AG10803 (cell line): Measurements from ENCODE around the gene SH2D3C.

Source experiments
- DNase-seq: peaks from one replicate; pipeline ENCODE4 v3.0.0; 2010; ENCODE audit warnings: low read depth
- H3K4me3 ChIP-seq: 2 replicates; pipeline ENCODE4 v1.5.1; 2011; ENCODE audit warnings: mild to moderate bottlenecking, low read length, control low read depth
- TF ChIP-seq, protein P1 (sequence below): conservative IDR thresholded peaks from 2 replicates; pipeline ENCODE4 v1.5.1; 2011; ENCODE audit warnings: mild to moderate bottlenecking, low read length, control low read depth, inconsistent platforms

SH2D3C gene

DNA sequence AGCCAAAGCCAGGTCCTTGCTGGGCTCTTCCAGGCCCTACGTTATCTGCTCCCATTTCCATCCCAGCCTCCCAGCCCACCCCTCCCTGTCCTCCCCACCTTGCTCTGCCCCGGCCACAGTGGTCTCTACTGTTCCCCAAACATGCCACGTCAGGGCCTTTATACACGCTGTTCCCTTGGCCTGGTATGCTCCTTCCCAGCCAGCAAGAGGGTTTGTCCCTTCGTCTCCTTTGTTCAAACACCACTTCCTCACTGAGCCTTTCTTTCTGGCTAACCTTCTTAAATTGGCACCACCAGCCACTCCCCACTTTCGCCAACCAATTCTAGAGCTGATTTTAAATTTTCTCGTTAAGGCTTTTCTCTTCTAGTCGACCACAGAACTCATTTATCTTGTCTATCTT is 9.8 kb downstream of the SH2D3C start:
- H3K4me3 ChIP-seq = no peak overlapping the region
- TF ChIP-seq, protein P1, sequence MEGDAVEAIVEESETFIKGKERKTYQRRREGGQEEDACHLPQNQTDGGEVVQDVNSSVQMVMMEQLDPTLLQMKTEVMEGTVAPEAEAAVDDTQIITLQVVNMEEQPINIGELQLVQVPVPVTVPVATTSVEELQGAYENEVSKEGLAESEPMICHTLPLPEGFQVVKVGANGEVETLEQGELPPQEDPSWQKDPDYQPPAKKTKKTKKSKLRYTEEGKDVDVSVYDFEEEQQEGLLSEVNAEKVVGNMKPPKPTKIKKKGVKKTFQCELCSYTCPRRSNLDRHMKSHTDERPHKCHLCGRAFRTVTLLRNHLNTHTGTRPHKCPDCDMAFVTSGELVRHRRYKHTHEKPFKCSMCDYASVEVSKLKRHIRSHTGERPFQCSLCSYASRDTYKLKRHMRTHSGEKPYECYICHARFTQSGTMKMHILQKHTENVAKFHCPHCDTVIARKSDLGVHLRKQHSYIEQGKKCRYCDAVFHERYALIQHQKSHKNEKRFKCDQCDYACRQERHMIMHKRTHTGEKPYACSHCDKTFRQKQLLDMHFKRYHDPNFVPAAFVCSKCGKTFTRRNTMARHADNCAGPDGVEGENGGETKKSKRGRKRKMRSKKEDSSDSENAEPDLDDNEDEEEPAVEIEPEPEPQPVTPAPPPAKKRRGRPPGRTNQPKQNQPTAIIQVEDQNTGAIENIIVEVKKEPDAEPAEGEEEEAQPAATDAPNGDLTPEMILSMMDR = no peak
- no peak for DNase-seq

DNA sequence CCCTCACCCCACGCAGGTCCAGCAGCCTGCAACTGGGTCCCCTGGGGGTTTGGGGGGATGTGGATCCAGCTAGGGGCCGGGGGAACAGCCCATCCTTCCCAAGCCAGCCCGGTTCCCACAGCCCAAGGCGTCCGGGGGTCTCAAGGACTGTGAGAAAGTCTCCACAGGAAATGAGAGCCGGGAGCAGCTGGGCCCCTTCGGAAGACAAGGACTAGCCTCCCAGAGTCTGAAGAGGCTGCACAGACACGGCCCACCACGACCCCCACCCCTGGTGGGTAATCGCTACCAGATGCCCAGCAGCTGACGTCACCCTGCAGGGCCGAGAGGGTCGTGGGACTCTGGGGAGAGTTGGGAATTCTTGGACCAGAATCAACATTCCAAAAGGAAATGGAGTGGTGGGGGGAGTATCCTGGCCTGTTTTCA is 10.5 kb downstream of the SH2D3C start:
- TF ChIP-seq, protein P1 = no peak
- DNase-seq = no peak
- H3K4me3 ChIP-seq = no peak overlapping the region

DNA sequence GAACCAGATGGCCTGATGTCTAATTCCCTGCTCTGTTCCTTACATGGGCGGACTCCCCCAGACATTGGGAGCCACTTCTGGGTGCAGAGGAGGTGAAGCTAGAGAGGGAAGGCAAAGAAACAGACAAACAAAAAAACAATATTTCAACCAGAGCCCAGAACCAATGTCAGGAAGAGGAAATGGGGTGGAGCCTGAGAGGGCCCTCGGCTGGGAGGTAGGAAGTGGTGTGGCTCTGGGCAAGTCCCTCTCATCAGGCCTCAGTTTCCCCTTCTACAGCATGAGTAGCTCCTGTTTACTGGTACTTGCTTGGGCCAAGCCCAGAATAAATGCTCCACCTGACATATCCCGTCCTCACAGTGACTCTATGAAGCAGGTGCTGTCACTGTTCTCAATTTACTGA is 11.1 kb downstream of the SH2D3C start:
- no peak overlapping the region for H3K4me3 ChIP-seq
- DNase-seq = no peak
- TF ChIP-seq, protein P1 = no peak

DNA sequence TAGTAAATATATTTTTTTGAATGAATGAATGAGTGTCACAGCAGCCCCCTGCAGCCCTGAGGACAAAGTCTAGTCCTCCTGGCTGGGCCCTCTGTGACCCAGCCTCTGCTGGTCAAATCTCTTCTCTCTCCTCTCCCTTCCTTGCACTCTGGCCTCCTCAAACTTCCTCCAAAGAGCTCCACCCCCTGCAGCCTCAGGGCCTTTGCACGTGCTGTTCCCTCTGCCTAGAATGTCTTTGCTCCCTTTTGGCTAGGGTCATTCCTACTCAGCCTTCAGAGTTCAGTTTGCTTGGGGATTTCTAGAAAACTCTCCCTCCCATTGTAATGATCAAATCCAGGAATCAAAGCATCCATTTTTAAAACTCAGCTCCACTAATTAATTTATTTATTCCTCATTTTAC is 13.0 kb downstream of the SH2D3C start:
- H3K4me3 ChIP-seq = no peak overlapping the region
- no peak for DNase-seq
- TF ChIP-seq, protein P1 = no peak

DNA sequence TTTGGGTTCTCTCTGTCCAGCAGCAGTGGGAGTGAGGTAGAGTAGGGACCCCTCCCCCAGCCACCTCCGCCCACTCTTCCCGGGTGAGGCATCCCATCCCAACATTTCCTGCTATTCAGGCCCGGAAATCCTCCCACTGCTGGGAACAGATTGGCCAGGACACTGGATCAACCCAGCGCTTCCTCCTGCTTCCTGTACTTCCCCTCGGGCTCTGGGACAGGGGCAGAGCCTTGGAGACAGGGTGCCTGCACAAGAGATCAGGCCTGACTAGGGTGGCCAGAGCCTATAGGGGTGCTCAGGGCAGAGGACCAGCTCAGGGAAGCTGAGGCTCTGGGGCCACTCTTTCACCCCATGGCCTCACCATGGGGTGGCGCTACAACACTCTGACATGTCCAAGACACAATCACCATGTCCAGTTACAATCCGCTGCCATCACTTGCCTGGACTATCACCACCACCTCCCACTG is 14.5 kb downstream of the SH2D3C start:
- no peak for DNase-seq
- TF ChIP-seq, protein P1 = peak; percentile 15; the same call in 1 of the 2 replicates
- H3K4me3 ChIP-seq = no peak overlapping the region

DNA sequence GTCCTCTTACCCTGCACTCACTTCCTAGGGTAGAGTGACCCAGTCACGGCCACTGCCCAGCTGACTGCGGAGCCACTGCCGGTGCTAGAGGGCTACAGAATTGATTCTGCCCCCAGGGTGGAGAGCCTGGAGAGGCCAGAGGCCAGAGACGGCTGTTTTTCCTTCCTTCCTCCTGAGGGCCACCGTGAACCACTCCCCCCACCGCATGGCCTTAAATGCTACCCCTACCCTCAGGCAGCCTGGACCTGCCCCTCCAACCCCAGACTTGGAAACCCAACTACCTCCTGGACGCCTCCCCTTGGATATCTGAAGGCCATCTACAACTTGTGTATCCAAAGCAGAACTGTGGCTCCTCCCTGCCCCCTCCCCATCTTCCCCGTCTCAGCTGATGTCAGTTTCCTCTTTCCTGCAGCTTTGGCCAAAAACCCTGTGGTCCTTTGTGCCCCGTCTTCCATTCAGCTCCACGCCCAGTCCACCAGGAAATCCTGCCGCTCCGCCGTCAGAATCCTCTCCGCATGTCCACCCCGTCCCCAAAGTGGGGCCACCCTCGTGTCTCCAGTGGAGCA is 16.3 kb downstream of the SH2D3C start:
- DNase-seq = no peak
- TF ChIP-seq, protein P1 = no peak
- H3K4me3 ChIP-seq = no peak overlapping the region

DNA sequence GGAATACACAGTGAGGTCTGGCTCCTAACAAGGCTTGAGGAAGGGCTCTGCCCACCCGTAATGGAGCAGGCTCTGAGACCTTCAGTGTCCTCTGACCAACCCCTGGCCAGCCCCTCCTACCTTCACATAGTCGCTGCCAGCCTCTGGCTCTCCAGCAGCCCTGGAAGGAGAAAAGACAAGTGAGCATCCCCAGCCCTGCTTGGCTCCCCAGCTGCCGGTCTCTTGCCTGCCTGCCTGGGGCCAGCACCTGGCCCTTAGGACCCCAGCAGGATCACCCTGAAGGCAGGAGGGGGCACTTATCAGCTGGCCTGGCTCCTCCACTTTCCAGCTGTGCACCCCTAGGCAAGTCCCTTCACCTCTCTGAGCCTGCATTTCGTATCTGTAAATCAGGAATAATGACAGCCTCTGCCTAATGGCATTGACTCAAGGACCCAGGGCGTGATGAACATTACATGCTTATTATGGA is 16.9 kb downstream of the SH2D3C start:
- no peak for DNase-seq
- H3K4me3 ChIP-seq = no peak overlapping the region
- TF ChIP-seq, protein P1 = no peak
